K562 (cell line): ENCODE measurements around the gene SLCO1A2. TPM values are rescaled to one million over a fixed set of nuclear protein-coding genes. Genes with fewer than 3 reads are reported as not detected.
A peak's percentile ranks its signal among the peaks of the same experiment; 100 is the strongest.

Source experiments
- ATAC-seq: fragments of 200-7000 bp; cut with Tn5 transposase; 3 replicates; pipeline ENCODE4 v1.9.1; 2020; ENCODE audit warnings: moderate library complexity
- Bru-seq: library from RNA; stranded (reverse); fragments of 400-500 nt; gene quantifications from one replicate; lab custom pipeline; 2021; lab: Mats Ljungman, UMichigan
- BruChase-seq, 2 experiments: library from RNA; stranded (reverse); fragments of 400-500 nt; gene quantifications; one replicate each; lab custom pipeline; 2021; lab: Mats Ljungman, UMichigan
- BruUV-seq: library from RNA; stranded (reverse); fragments of 400-500 nt; replicated peaks from 2 replicates; lab custom pipeline; 2021; lab: Mats Ljungman, UMichigan
- CTCF ChIA-PET: fragments of 300-600 bp; formaldehyde crosslinking; extraction: SDS; loops from one replicate; lab custom pipeline; 2021; ENCODE audit warnings: low intra/inter-chr PET ratio; lab: Yijun Ruan, JAX
- POLR2A ChIA-PET: fragments of 300-600, 350-650 bp; sonication (Branson Sonifier 250); formaldehyde crosslinking; extraction: SDS; loops from one replicate; lab custom pipeline; 2021; ENCODE audit warnings: antibody characterized with exemption, inconsistent platforms; lab: Yijun Ruan, JAX
- DNase-seq, 4 experiments: peaks; one replicate each; pipeline versions ENCODE4 v3.0.0 to v3.0.0-alpha.2; 2011 to 2018; ENCODE audit warnings: low spot score in 3 of 4, mixed read lengths in 3 of 4; ENCODE audit errors: extremely low read depth in 1 of 4
- FAIRE-seq: peaks from 2 replicates; lab custom pipeline; 2011; peaks lifted over from hg19 to GRCh38; lab: Jason Lieb, UNC
- H2AFZ ChIP-seq: 2 replicates; pipeline ENCODE4 v1.6.0; 2011; ENCODE audit warnings: low read depth, low read length, control low read depth, inconsistent platforms
- H3K27ac ChIP-seq: fragments of 200-600 bp; 3 replicates; pipeline ENCODE4 v1.8.0; 2011; ENCODE audit warnings: low read depth, mild to moderate bottlenecking, control low read depth, inconsistent platforms, low read length, moderate library complexity, mixed read lengths; ENCODE audit errors: extremely low read depth
- H3K27me3 ChIP-seq, 2 experiments: fragments of 300-600 bp in 1 of 2; 2 replicates in 1 of 2; 3 replicates in 1 of 2; pipeline versions ENCODE4 v1.6.0 to v1.8.0; 2011; ENCODE audit warnings: inconsistent platforms in 2 of 2, low read length in 2 of 2, mild to moderate bottlenecking in 1 of 2, mixed read lengths in 1 of 2, moderate library complexity in 1 of 2; ENCODE audit not compliant: control insufficient read depth in 2 of 2, insufficient read depth in 2 of 2
- H3K36me3 ChIP-seq: fragments of 300-600 bp; 3 replicates; pipeline ENCODE4 v1.8.0; 2011; ENCODE audit warnings: mild to moderate bottlenecking, low read length, inconsistent platforms; ENCODE audit not compliant: control insufficient read depth, insufficient read depth
- H3K4me1 ChIP-seq, 2 experiments: fragments of 200-600 bp in 1 of 2; replicated peaks in 1 of 2; 2 replicates in 1 of 2; 3 replicates in 1 of 2; pipeline versions ENCODE4 v1.5.1 to v1.8.0; 2011; ENCODE audit warnings: inconsistent platforms in 2 of 2, low read length in 2 of 2, mild to moderate bottlenecking in 1 of 2, mixed read lengths in 1 of 2, moderate library complexity in 1 of 2; ENCODE audit not compliant: control insufficient read depth in 2 of 2, insufficient read depth in 2 of 2
- H3K4me2 ChIP-seq: 2 replicates; pipeline ENCODE4 v1.6.1; 2011; ENCODE audit warnings: low read length, control low read depth, inconsistent platforms, mixed read lengths; ENCODE audit not compliant: insufficient read depth
- H3K4me3 ChIP-seq: fragments of 200-600 bp; sonication (generic), shearing (Covaris generic); 2 replicates; pipeline ENCODE4 v1.5.1; 2016; ENCODE audit warnings: control low read depth, inconsistent platforms
- H3K79me2 ChIP-seq: fragments of 200-600 bp; 3 replicates; pipeline ENCODE4 v1.8.0; 2011; ENCODE audit warnings: low read length, inconsistent platforms; ENCODE audit not compliant: control insufficient read depth, insufficient read depth
- H3K9ac ChIP-seq, 2 experiments: 2 replicates each; pipeline versions ENCODE4 v1.6.0 to v1.6.1; 2011; ENCODE audit warnings: low read depth in 2 of 2, low read length in 2 of 2, control low read depth in 1 of 2, inconsistent platforms in 1 of 2, mild to moderate bottlenecking in 1 of 2, mixed read lengths in 1 of 2; ENCODE audit not compliant: insufficient read depth in 1 of 2
- H3K9me1 ChIP-seq: one replicate; pipeline ENCODE4 v1.6.0; 2011; ENCODE audit warnings: inconsistent platforms, mild to moderate bottlenecking, low read length, moderate library complexity; ENCODE audit not compliant: control insufficient read depth, insufficient read depth
- H3K9me3 ChIP-seq: replicated peaks from 2 replicates; pipeline ENCODE4 v1.5.1; 2011; ENCODE audit warnings: low read depth, low read length, inconsistent platforms; ENCODE audit not compliant: control insufficient read depth, insufficient read depth
- H4K20me1 ChIP-seq: replicated peaks from 2 replicates; pipeline ENCODE4 v1.6.1; 2011; ENCODE audit warnings: low read length, inconsistent platforms, mixed read lengths; ENCODE audit not compliant: control insufficient read depth, insufficient read depth
- GTF2F1 ChIP-seq: IDR thresholded peaks from 2 replicates; pipeline ENCODE4 v1.6.1; 2011; ENCODE audit warnings: low read depth, low read length, improper control_type of control experiment
- JUND ChIP-seq, 2 experiments: IDR thresholded peaks; 2 replicates in 1 of 2; 3 replicates in 1 of 2; pipeline ENCODE4 v1.6.1; 2011; ENCODE audit warnings: borderline replicate concordance in 2 of 2, low read depth in 2 of 2, low read length in 2 of 2, improper control_type of control experiment in 1 of 2, missing biosample characterization in 1 of 2, missing genetic modification characterization in 1 of 2, missing genetic modification reagents in 1 of 2
- KLF16 ChIP-seq: IDR thresholded peaks from 2 replicates; pipeline ENCODE4 v1.6.1; 2016; ENCODE audit warnings: antibody characterized with exemption
- NCOA1 ChIP-seq: fragments of 450-650 bp; IDR thresholded peaks from 2 replicates; pipeline ENCODE4 v1.6.1; 2016; ENCODE audit warnings: low read depth
- SMARCE1 ChIP-seq: fragments of 450-650 bp; IDR thresholded peaks from 2 replicates; pipeline ENCODE4 v1.7.1; 2016; ENCODE audit warnings: mild to moderate bottlenecking
- SP2 ChIP-seq: IDR thresholded peaks from 2 replicates; pipeline ENCODE4 v1.6.1; 2011; ENCODE audit warnings: mild to moderate bottlenecking, low read depth, low read length, moderate library complexity; ENCODE audit not compliant: poor library complexity, severe bottlenecking; ENCODE audit errors: extremely low read depth
- TBP ChIP-seq: optimal IDR thresholded peaks from 2 replicates; pipeline ENCODE3; 2011; ENCODE audit warnings: low read depth, low read length, improper control_type of control experiment
- TEAD2 ChIP-seq: fragments of 450-650 bp; IDR thresholded peaks from 2 replicates; pipeline ENCODE4 v1.6.1; 2016; ENCODE audit warnings: missing genetic modification characterization, control low read depth, missing compliant biosample characterization
- ZNF445 ChIP-seq: fragments of 250-450 bp; sonication (Bioruptor Pico); IDR thresholded peaks from 2 replicates; pipeline ENCODE4 v1.4.0; 2020; ENCODE audit warnings: low read depth, mild to moderate bottlenecking, moderate library complexity
- ZNF707 ChIP-seq: fragments of 250-450 bp; sonication (Bioruptor Pico); conservative IDR thresholded peaks from 2 replicates; pipeline ENCODE4 v1.8.0; 2022; ENCODE audit warnings: inconsistent platforms, mild to moderate bottlenecking, moderate library complexity
- whole genome bisulfite sequencing: fragments of 100-300 bp; shearing (Covaris generic); methylation state at CpG from one replicate; pipeline ENCODE4 v1.1.6; 2016; ENCODE audit warnings: low coverage, mixed read lengths; ENCODE audit not compliant: insufficient coverage; ENCODE audit errors: missing lambda C conversion rate; 5-methylcytosine and 5-hydroxymethylcytosine counted together
- in situ Hi-C: fragments of 300-500 bp; cut with MboI; formaldehyde crosslinking; loops from 4 replicates; pipeline ENCODE4 v1.15.0; 2018; ENCODE audit warnings: inconsistent platforms, mixed read lengths
- intact Hi-C: fragments of 100-400 bp; cut with micrococcal nuclease; formaldehyde crosslinking; loops from 2 replicates; pipeline ENCODE4 v1.14.2; 2022
- long read RNA-seq, 3 experiments: library from polyadenylated mRNA in 2 of 3; library from RNA in 1 of 3; unstranded in 2 of 3; stranded (forward) in 1 of 3; transcript quantifications; one replicate each; pipeline ENCODE4 v2.0.0, GENCODE V29; 2019 to 2022
- polyA minus RNA-seq, 3 experiments: library from RNA; depleted of rRNA, polyadenylated mRNA; stranded (reverse); fragments of >200 nt; gene quantifications; 2 replicates each; pipeline ENCODE4 v1.2.3, GENCODE V29; 2011
- polyA plus RNA-seq, 8 experiments: library from polyadenylated mRNA; depleted of rRNA in 4 of 8; stranded (reverse) in 5 of 8; unstranded in 3 of 8; fragments of >200 nt; fragmentation: Nextera tagmentation in 2 of 8; fragmentation: Illumina TruSeq in 1 of 8; extraction: Ambion mirVana in 2 of 8; extraction: Trizol in 1 of 8; gene quantifications; 2 replicates each; pipeline versions ENCODE4 v1.2.1 to v1.2.3, GENCODE V29; 2011 to 2014; ENCODE audit warnings: inconsistent platforms in 1 of 8, missing spikeins in 1 of 8
- total RNA-seq, 7 experiments: library from RNA; depleted of rRNA in 6 of 7; stranded (reverse); fragments of >200 nt in 6 of 7; fragmentation: Illumina TruSeq in 2 of 7; extraction: Trizol in 2 of 7; gene quantifications; 2 replicates each; pipeline versions ENCODE4 v1.2.1 to v1.2.3, GENCODE V29; 2011 to 2021; ENCODE audit warnings: low replicate concordance in 1 of 7

Gene SLCO1A2
- total RNA-seq (2011; cell fraction: chromatin; rRNA removed; ENCODE audit: low replicate concordance): 13.7 and 25.5 TPM in 2 replicates
- 6.2 and 11.3 TPM in 2 replicates for total RNA-seq (2011; cell fraction: nucleolus; rRNA removed)
- total RNA-seq (2011; cell fraction: nucleoplasm; rRNA removed): 12.6 and 13.6 TPM in 2 replicates
- 1.3 and 2.0 TPM in 2 replicates for total RNA-seq (2014; rRNA removed)
- 3.0 and 3.6 TPM in 2 replicates for total RNA-seq (2014; rRNA removed; fragmentation: Illumina TruSeq; extraction: Trizol)
- 2.1 and 2.5 TPM in 2 replicates for total RNA-seq (2015; rRNA removed; fragmentation: Illumina TruSeq; extraction: Trizol)
- 2.6 and 3.7 TPM in 2 replicates for total RNA-seq (2021)
- polyA plus RNA-seq (2011; rRNA removed): 4.1 and 4.2 TPM in 2 replicates
- 0.79 and 0.88 TPM in 2 replicates for polyA plus RNA-seq (2011; cell fraction: cytosol; rRNA removed)
- polyA plus RNA-seq (2011; cell fraction: nucleus; rRNA removed): 8.2 and 9.9 TPM in 2 replicates
- polyA plus RNA-seq (2012): 2.9 and 6.7 TPM in 2 replicates
- 1.3 and 1.9 TPM in 2 replicates for polyA plus RNA-seq (2014; fragmentation: Illumina TruSeq; extraction: Trizol)
- polyA plus RNA-seq (2014; fragmentation: Nextera tagmentation; extraction: Ambion mirVana): 1 to 10 TPM; 3.3 to 4.4 TPM
- 1.2 and 1.9 TPM in 2 replicates for polyA plus RNA-seq (2014; rRNA removed)
- 4.8 and 5.4 TPM in 2 replicates for polyA minus RNA-seq (2011; rRNA and poly(A)+ RNA removed)
- polyA minus RNA-seq (2011; cell fraction: cytosol; rRNA and poly(A)+ RNA removed): 1.0 and 2.0 TPM in 2 replicates
- polyA minus RNA-seq (2011; cell fraction: nucleus; rRNA and poly(A)+ RNA removed): 16.6 and 21.1 TPM in 2 replicates
- percentile 44 among the genes with signal in this experiment for Bru-seq, nascent RNA
- BruChase-seq, experiment 1, labeled RNA remaining after a 2-hour chase: percentile 58 among the genes with signal in this experiment
- BruChase-seq, experiment 2, labeled RNA remaining after a 6-hour chase: percentile 58 among the genes with signal in this experiment
- long read RNA-seq, experiment 1, partial matches to known transcripts: 0 of 5 reads
- long read RNA-seq, experiment 1, other reads (novel, unspliced or antisense): 5 of 5 reads
- long read RNA-seq, experiment 2, partial matches to known transcripts: 0 of 2 reads
- long read RNA-seq, experiment 2, other reads (novel, unspliced or antisense): 2 of 2 reads
- long read RNA-seq, experiment 3, partial matches to known transcripts: 0 of 3 reads
- long read RNA-seq, experiment 3, other reads (novel, unspliced or antisense): 3 of 3 reads

GRCh38 chr12:21334771-21335325 is at the start of gene SLCO1A2:
TSS of gene SLCO1A2 (minus strand) at chr12:21334917. CDS start at chr12:21334647, 270 bp downstream.
- BruUV-seq: no TSS peak
- Histone ChIP-seq H3K4me1 (no peaks in the 10 kb centered on the region; a peak in 1 of 5 replicates), H3K9ac (no peak within 1 kb of the TSS), H3K9me3 (no peaks in the 10 kb centered on the region), H3K36me3 (no peaks in the 10 kb centered on the region), H4K20me1 (no peaks in the 10 kb centered on the region), H3K4me2 (no peak within 1 kb of the TSS), H3K9me1 (no peaks in the 10 kb centered on the region), H3K27me3 (no peaks in the 10 kb centered on the region), H3K79me2 (no peaks in the 10 kb centered on the region), H2AFZ (no peak within 1 kb of the TSS), H3K27ac (no peak within 1 kb of the TSS), H3K4me3 (no peak within 1 kb of the TSS)
- CTCF ChIA-PET: no interaction called here
- TF ChIP-seq SMARCE1: no peak
- TF ChIP-seq TBP: no peak
- TF ChIP-seq TEAD2: no peak
- TF ChIP-seq KLF16: no peak
- TF ChIP-seq ZNF707 (CRISPR knock-in tag): no peak
- no peak for TF ChIP-seq SP2
- TF ChIP-seq NCOA1: no peak
- no peak for TF ChIP-seq GTF2F1
- no peak for TF ChIP-seq ZNF445 (CRISPR knock-in tag)
- no peak for TF ChIP-seq JUND (IDR thresholded peaks at IDR 0.05; ENCODE audit: borderline replicate concordance, low read depth, low read length)
- no peak for TF ChIP-seq JUND (tag; IDR thresholded peaks at IDR 0.05; ENCODE audit: borderline replicate concordance, low read depth, low read length)
- ATAC-seq (no peak), DNase-seq (no peak), FAIRE-seq (no peak)
- intact Hi-C loops (no loop called here), in situ Hi-C loops (no loop called here)
- WGBS: 34% methylated on average over 3 of the region's 3 CpGs
- POLR2A ChIA-PET: interaction anchor here (0.6 kb wide), 1 partner anchor 74 kb away, joined by 3 read pairs; no protein-coding TSS in a partner anchor
